GM19240 (cell line): Measurements from ENCODE around the gene RAB40AL.
A peak's percentile ranks its signal among the peaks of the same experiment; 100 is the strongest.
"Not testable (repeated sequence)": the region's sequence is repeated elsewhere in the genome, so short reads cannot be mapped to it uniquely, and the experiment has no call there.

Experiments
- DNase-seq: peaks from one replicate; pipeline ENCODE4 v3.0.0; 2011; ENCODE audit warnings: low spot score; ENCODE audit not compliant: insufficient read length

The RAB40AL gene

GRCh38 chrX:102936972-102937371 lies at the start of gene RAB40AL:
RAB40AL (plus strand) TSS chrX:102937272; CDS start chrX:102937319, 47 bp downstream.
- DNase-seq, result not testable (repeated sequence)

- DNase-seq, result no peak
Observed at GRCh38 chrX:102887687-102888086, 49.4 kb upstream of the RAB40AL start.

GRCh38 chrX:102892103-102892502 lies 45.0 kb upstream of the RAB40AL start:
- DNase-seq, result no peak

GRCh38 chrX:102899940-102900916 lies 36.8 kb upstream of the RAB40AL start:
- DNase-seq, result peak; percentile 3

- DNase-seq, result no peak
Observed at GRCh38 chrX:102902355-102902754, 34.7 kb upstream of the RAB40AL start.

- no peak for DNase-seq
Observed at GRCh38 chrX:102930990-102931756, 5.9 kb upstream of the RAB40AL start.

- DNase-seq, result no peak
Observed at GRCh38 chrX:102934624-102935023, 2.4 kb upstream of the RAB40AL start.

- DNase-seq, result no peak
Observed at GRCh38 chrX:102950908-102951866, 14.1 kb downstream of the RAB40AL start.

- no peak for DNase-seq
Observed at GRCh38 chrX:102957751-102958150, 20.7 kb downstream of the RAB40AL start.

GRCh38 chrX:102958794-102959193 lies 21.7 kb downstream of the RAB40AL start:
- no peak for DNase-seq

- DNase-seq, result no peak
Observed at GRCh38 chrX:102959471-102959870, 22.4 kb downstream of the RAB40AL start.

GRCh38 chrX:102963955-102964354 lies 26.9 kb downstream of the RAB40AL start:
- DNase-seq, result no peak

GRCh38 chrX:102964940-102965339 lies 27.9 kb downstream of the RAB40AL start:
- DNase-seq, result no peak

GRCh38 chrX:102966701-102967100 lies 29.6 kb downstream of the RAB40AL start:
- DNase-seq, result no peak

- no peak for DNase-seq
Observed at GRCh38 chrX:102968216-102968615, 31.1 kb downstream of the RAB40AL start.

- DNase-seq, result not testable (repeated sequence)
Observed at GRCh38 chrX:102971536-102971935, 34.5 kb downstream of the RAB40AL start.

GRCh38 chrX:102975016-102975415 lies 37.9 kb downstream of the RAB40AL start:
- DNase-seq, result no peak

GRCh38 chrX:102976286-102976685 lies 39.2 kb downstream of the RAB40AL start:
- DNase-seq, result no peak

- DNase-seq, result no peak
Observed at GRCh38 chrX:102976793-102977495, 39.9 kb downstream of the RAB40AL start.

- no peak for DNase-seq
Observed at GRCh38 chrX:102978594-102978993, 41.5 kb downstream of the RAB40AL start.
